HCT116 (cell line): ENCODE results near the gene SLFN12L. TPM values are rescaled to one million over a fixed set of nuclear protein-coding genes. Genes with fewer than 3 reads are reported as not detected.

Experiments
- ATAC-seq: fragments of 200-7000 bp; cut with Tn5 transposase; 2 replicates; pipeline ENCODE4 v1.9.1; 2020; ENCODE audit warnings: mild to moderate bottlenecking, moderate library complexity
- BruUV-seq: library from RNA; stranded (reverse); fragments of 400-500 nt; replicated peaks from 2 replicates; lab custom pipeline; 2021; lab: Mats Ljungman, UMichigan
- CTCF ChIA-PET: fragments of 300-600 bp; sonication (Branson Sonifier 250); formaldehyde crosslinking; loops from one replicate; lab custom pipeline; 2021; ENCODE audit warnings: antibody characterized with exemption; lab: Charles Lee
- POLR2A ChIA-PET: fragments of 300-600, 350-600 bp; sonication (Branson Sonifier 250); formaldehyde crosslinking; loops from one replicate; lab custom pipeline; 2021; ENCODE audit warnings: antibody characterized with exemption; lab: Charles Lee
- RAD21 ChIA-PET, 2 experiments: fragments of 300-600 bp; sonication (Branson Sonifier 250); formaldehyde crosslinking; loops; one replicate each; lab custom pipeline; 2023; ENCODE audit warnings: low total read pairs in 2 of 2; ENCODE audit not compliant: uncharacterized antibody in 2 of 2, unreplicated experiment in 2 of 2, low non-redundant PET in 1 of 2; lab: Charles Lee
- DNase-seq: peaks from one replicate; pipeline ENCODE4 v3.0.0-alpha.2; 2010; ENCODE audit warnings: low read depth, low spot score
- H2AFZ ChIP-seq: fragments of 200-600 bp; shearing (Covaris generic), sonication (generic); 2 replicates; pipeline ENCODE4 v1.6.1; 2017; ENCODE audit warnings: low read depth, mixed run types, mixed read lengths, antibody characterized with exemption, low read length; ENCODE audit not compliant: poor library complexity, severe bottlenecking
- H3K27ac ChIP-seq: 2 replicates; pipeline ENCODE4 v1.5.1; 2012; ENCODE audit warnings: low read depth, low read length
- H3K27me3 ChIP-seq: fragments of 200-600 bp; sonication (generic); 2 replicates; pipeline ENCODE4 v1.6.1; 2016; ENCODE audit warnings: mixed run types, low read length, mixed read lengths; ENCODE audit not compliant: insufficient read depth
- H3K36me3 ChIP-seq, 2 experiments: fragments of 200-500 bp in 1 of 2; fragments of 200-600 bp in 1 of 2; sonication (Bioruptor generic) in 1 of 2; sonication (generic) in 1 of 2; 2 replicates each; pipeline versions ENCODE4 v1.5.1 to v1.6.1; 2014 to 2016; ENCODE audit warnings: low read length in 2 of 2, inconsistent platforms in 1 of 2, mixed read lengths in 1 of 2, mixed run types in 1 of 2; ENCODE audit not compliant: insufficient read depth in 2 of 2, control insufficient read depth in 1 of 2
- H3K4me1 ChIP-seq, 2 experiments: fragments of 200-600 bp in 1 of 2; sonication (generic) in 1 of 2; 2 replicates each; pipeline versions ENCODE4 v1.5.1 to v1.6.1; 2012 to 2017; ENCODE audit warnings: low read length in 2 of 2, inconsistent platforms in 1 of 2, mild to moderate bottlenecking in 1 of 2, mixed read lengths in 1 of 2, mixed run types in 1 of 2, moderate library complexity in 1 of 2; ENCODE audit not compliant: insufficient read depth in 2 of 2, control insufficient read depth in 1 of 2
- H3K4me2 ChIP-seq: fragments of 200-600 bp; sonication (generic); 2 replicates; pipeline ENCODE4 v1.6.1; 2017; ENCODE audit warnings: mixed run types, low read length, mixed read lengths
- H3K4me3 ChIP-seq, 2 experiments: fragments of 200-600 bp in 1 of 2; sonication (generic) in 1 of 2; replicated peaks in 1 of 2; 2 replicates each; pipeline ENCODE4 v1.5.1; 2011 to 2016; ENCODE audit warnings: low read length in 2 of 2, control low read depth in 1 of 2, low read depth in 1 of 2, mild to moderate bottlenecking in 1 of 2, mixed read lengths in 1 of 2, mixed run types in 1 of 2
- H3K79me2 ChIP-seq: fragments of 200-600 bp; sonication (generic); 2 replicates; pipeline ENCODE4 v1.6.1; 2017; ENCODE audit warnings: mild to moderate bottlenecking, mixed run types, low read length, moderate library complexity, mixed read lengths; ENCODE audit not compliant: insufficient read depth
- H3K9ac ChIP-seq: fragments of 200-600 bp; sonication (generic); 2 replicates; pipeline ENCODE4 v1.6.1; 2016; ENCODE audit warnings: low read length, mixed read lengths
- H3K9me2 ChIP-seq: fragments of 200-600 bp; sonication (generic), shearing (Covaris generic); 2 replicates; pipeline ENCODE4 v1.6.1; 2017; ENCODE audit warnings: mixed run types, mild to moderate bottlenecking, moderate library complexity; ENCODE audit not compliant: insufficient read depth
- H3K9me3 ChIP-seq, 2 experiments: fragments of 200-500 bp in 1 of 2; fragments of 200-600 bp in 1 of 2; sonication (Bioruptor generic) in 1 of 2; sonication (generic) in 1 of 2; 2 replicates each; pipeline ENCODE4 v1.6.1; 2014 to 2017; ENCODE audit warnings: low read length in 2 of 2, mixed read lengths in 2 of 2, inconsistent platforms in 1 of 2, low read depth in 1 of 2, mild to moderate bottlenecking in 1 of 2, mixed run types in 1 of 2, moderate library complexity in 1 of 2; ENCODE audit not compliant: control insufficient read depth in 1 of 2, insufficient read depth in 1 of 2
- H4K20me1 ChIP-seq: fragments of 200-600 bp; sonication (generic), shearing (Covaris generic); 2 replicates; pipeline ENCODE4 v1.6.1; 2017; ENCODE audit warnings: mixed run types, mild to moderate bottlenecking, moderate library complexity; ENCODE audit not compliant: insufficient read depth
- CEBPB ChIP-seq: IDR thresholded peaks from 2 replicates; pipeline ENCODE4 v1.6.1; 2012; ENCODE audit warnings: low read depth
- CTCF ChIP-seq, 3 experiments: fragments of 200-600 bp in 1 of 3; sonication (generic) in 1 of 3; IDR thresholded peaks in 2 of 3; conservative IDR thresholded peaks in 1 of 3; 2 replicates each; pipeline ENCODE4 v1.5.1; 2012 to 2017; ENCODE audit warnings: low read depth in 2 of 3, low read length in 2 of 3, antibody characterized with exemption in 1 of 3, borderline replicate concordance in 1 of 3, control low read depth in 1 of 3, mild to moderate bottlenecking in 1 of 3, mixed read lengths in 1 of 3, mixed run types in 1 of 3, moderate library complexity in 1 of 3; ENCODE audit not compliant: insufficient read depth in 1 of 3
- ELF1 ChIP-seq: IDR thresholded peaks from 2 replicates; pipeline ENCODE4 v1.6.1; 2012; ENCODE audit warnings: low read depth, borderline replicate concordance
- FOSL1 ChIP-seq: IDR thresholded peaks from 2 replicates; pipeline ENCODE4 v1.6.1; 2012; ENCODE audit warnings: low read depth
- JUND ChIP-seq: IDR thresholded peaks from 2 replicates; pipeline ENCODE4 v1.6.1; 2012
- POLR2A ChIP-seq: IDR thresholded peaks from 2 replicates; pipeline ENCODE4 v1.7.0; 2011; ENCODE audit warnings: borderline replicate concordance; ENCODE audit not compliant: insufficient read depth, insufficient read length; ENCODE audit errors: extremely low read depth
- POLR2AphosphoS5 ChIP-seq: IDR thresholded peaks from 2 replicates; pipeline ENCODE4 v1.6.1; 2011; ENCODE audit warnings: mild to moderate bottlenecking, low read depth, low read length, moderate library complexity
- RAD21 ChIP-seq: IDR thresholded peaks from 2 replicates; pipeline ENCODE4 v1.6.1; 2012; ENCODE audit warnings: low read depth, mild to moderate bottlenecking
- SRF ChIP-seq: IDR thresholded peaks from 2 replicates; pipeline ENCODE4 v1.6.1; 2012; ENCODE audit warnings: low read depth
- TCF7L2 ChIP-seq: IDR thresholded peaks from 2 replicates; pipeline ENCODE4 v1.7.0; 2011; ENCODE audit warnings: borderline replicate concordance, inconsistent platforms; ENCODE audit not compliant: insufficient read depth, insufficient read length; ENCODE audit errors: extremely low read depth
- YY1 ChIP-seq: IDR thresholded peaks from 2 replicates; pipeline ENCODE4 v1.6.1; 2011; ENCODE audit warnings: low read length, low read depth, moderate library complexity, mild to moderate bottlenecking; ENCODE audit not compliant: insufficient replicate concordance; ENCODE audit errors: extremely low read depth
- ZFX ChIP-seq: fragments of 450-650 bp; IDR thresholded peaks from 2 replicates; pipeline ENCODE4 v1.6.1; 2017
- intact Hi-C: fragments of 100-400 bp; cut with micrococcal nuclease; formaldehyde crosslinking; loops from 2 replicates; pipeline ENCODE4 v1.10.0; 2022
- total RNA-seq: library from RNA; stranded (reverse); gene quantifications from one replicate; pipeline ENCODE4 v1.2.1, GENCODE V29; 2021; ENCODE audit not compliant: unreplicated experiment

Gene SLFN12L
- total RNA-seq, 1 experiment from 2014 or later = 0.17 TPM

GRCh38 chr17:35488991-35489390 lies 48.5 kb downstream of the SLFN12L start:
- Histone ChIP-seq H3K27ac (no peak overlapping the region), H4K20me1 (no peaks in the 10 kb centered on the region), H3K4me2 (no peak overlapping the region), H3K9me3 (no peaks in the 10 kb centered on the region), H3K9me2 (no peaks in the 10 kb centered on the region), H3K79me2 (no peaks in the 10 kb centered on the region), H3K27me3 (peaks cover 56% of the 10 kb centered on the region), H2AFZ (no peak overlapping the region), H3K4me3 (no peak overlapping the region), H3K36me3 (no peaks in the 10 kb centered on the region), H3K4me1 (no peaks in the 10 kb centered on the region), H3K9ac (no peak overlapping the region)
- CTCF ChIA-PET = no interaction called here
- POLR2A ChIA-PET = no interaction called here
- BruUV-seq = no TSS peak
- ATAC-seq (no peak), DNase-seq (no peak)
- RAD21 ChIA-PET = no interaction called here
- intact Hi-C loops = no loop called here
- TF ChIP-seq ZFX (no peak), ELF1 (no peak), RAD21 (no peak), CEBPB (no peak), TCF7L2 (no peak), POLR2AphosphoS5 (no peak), YY1 (no peak), FOSL1 (no peak), SRF (no peak), JUND (no peak), CTCF (IDR thresholded peaks at IDR 0.05 in 2 of 3, conservative IDR thresholded peaks at IDR 0.05 in 1 of 3; ENCODE audit: borderline replicate concordance in 1 of 3, insufficient read depth in 1 of 3, low read depth in 2 of 3, low read length in 2 of 3) (no peak), POLR2A (no peak)
